ENCODE measurements around the gene PACSIN3.
"Not testable (repeated sequence)": the region's sequence is repeated elsewhere in the genome, so short reads cannot be mapped to it uniquely, and the experiment has no call there.

Gene PACSIN3

GRCh38 chr11:47215366-47215910 is 29.2 kb upstream of the PACSIN3 start:
- H3K9me3 Mint-ChIP-seq: no peaks in the 10 kb centered on the region
- peaks cover 8% of the 10 kb centered on the region for H3K27me3 Mint-ChIP-seq (ENCODE audit: low read depth, poor library complexity)
- TF ChIP-seq, protein P1, sequence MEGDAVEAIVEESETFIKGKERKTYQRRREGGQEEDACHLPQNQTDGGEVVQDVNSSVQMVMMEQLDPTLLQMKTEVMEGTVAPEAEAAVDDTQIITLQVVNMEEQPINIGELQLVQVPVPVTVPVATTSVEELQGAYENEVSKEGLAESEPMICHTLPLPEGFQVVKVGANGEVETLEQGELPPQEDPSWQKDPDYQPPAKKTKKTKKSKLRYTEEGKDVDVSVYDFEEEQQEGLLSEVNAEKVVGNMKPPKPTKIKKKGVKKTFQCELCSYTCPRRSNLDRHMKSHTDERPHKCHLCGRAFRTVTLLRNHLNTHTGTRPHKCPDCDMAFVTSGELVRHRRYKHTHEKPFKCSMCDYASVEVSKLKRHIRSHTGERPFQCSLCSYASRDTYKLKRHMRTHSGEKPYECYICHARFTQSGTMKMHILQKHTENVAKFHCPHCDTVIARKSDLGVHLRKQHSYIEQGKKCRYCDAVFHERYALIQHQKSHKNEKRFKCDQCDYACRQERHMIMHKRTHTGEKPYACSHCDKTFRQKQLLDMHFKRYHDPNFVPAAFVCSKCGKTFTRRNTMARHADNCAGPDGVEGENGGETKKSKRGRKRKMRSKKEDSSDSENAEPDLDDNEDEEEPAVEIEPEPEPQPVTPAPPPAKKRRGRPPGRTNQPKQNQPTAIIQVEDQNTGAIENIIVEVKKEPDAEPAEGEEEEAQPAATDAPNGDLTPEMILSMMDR (IDR thresholded peaks at IDR 0.05): no peak
- DNase-seq: peak; percentile 14
- peaks cover 29% of the 10 kb centered on the region for H3K36me3 Mint-ChIP-seq (ENCODE audit: low read depth)
- H3K27ac Mint-ChIP-seq: peak overlapping the region; percentile 77
- H3K4me1 Mint-ChIP-seq: peaks cover 40% of the 10 kb centered on the region
- peak overlapping the region; percentile 87 for H3K4me3 Mint-ChIP-seq

DNA sequence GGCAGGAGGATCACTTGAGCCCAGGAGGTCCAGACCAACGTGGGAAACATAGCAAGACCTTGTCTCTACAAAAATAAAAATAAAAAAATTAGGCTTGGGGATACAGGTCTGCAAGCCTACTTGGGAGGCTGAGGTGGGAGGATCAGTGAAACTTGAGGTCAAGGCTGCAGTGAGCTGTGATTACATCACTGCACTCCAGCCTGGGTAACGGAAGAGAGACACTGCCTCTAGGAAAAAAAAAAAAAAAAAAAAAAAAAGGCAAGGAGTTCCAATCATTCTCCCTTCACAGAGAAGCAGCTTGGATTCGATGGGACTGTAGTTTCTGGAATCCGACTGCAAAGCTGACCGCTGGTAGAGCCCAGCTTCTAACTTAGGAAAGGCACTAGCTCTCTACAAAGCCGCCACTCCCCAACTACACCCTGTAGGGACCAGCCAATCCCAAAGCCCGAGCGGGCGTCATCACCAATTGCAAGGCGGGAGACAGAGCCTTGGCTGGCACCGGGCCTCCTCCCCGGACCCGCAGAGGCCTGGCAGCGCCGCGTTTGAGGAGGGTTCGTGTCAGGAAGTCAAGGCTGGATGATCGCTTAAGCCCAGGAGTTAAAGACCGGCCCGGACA is 27.8 kb upstream of the PACSIN3 start:
- H3K27me3 Mint-ChIP-seq (ENCODE audit: low read depth, poor library complexity): peaks cover 4% of the 10 kb centered on the region
- H3K36me3 Mint-ChIP-seq (ENCODE audit: low read depth): peaks cover 17% of the 10 kb centered on the region
- no peaks in the 10 kb centered on the region for H3K9me3 Mint-ChIP-seq
- H3K4me1 Mint-ChIP-seq: peaks cover 34% of the 10 kb centered on the region
- DNase-seq: no peak
- peak overlapping the region; percentile 16 for H3K27ac Mint-ChIP-seq
- peak overlapping the region; percentile 79 for H3K4me3 Mint-ChIP-seq
- TF ChIP-seq, protein P1 (IDR thresholded peaks at IDR 0.05): no peak

DNA sequence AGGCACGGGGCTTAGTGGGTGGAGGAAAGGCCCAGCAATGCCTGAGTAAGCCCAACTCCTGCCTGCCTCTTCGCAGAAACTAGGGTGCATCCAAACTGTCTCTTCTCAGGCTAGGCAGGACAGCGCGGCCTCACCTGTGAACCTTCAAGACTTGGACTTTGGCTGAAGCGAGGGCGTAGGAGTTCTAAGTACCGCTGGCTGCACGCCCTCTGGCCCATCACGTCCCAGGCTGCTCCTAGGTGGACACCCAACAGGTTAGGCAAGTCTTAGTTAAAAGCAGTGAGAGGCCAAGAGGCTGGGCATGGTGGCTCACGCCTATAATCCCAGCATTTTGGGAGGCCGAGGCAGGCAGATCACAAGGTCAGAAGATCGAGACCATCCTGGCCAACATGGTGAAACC is 26.7 kb upstream of the PACSIN3 start:
- no peak overlapping the region for H3K27ac Mint-ChIP-seq
- peaks cover 4% of the 10 kb centered on the region for H3K27me3 Mint-ChIP-seq (ENCODE audit: low read depth, poor library complexity)
- peaks cover 26% of the 10 kb centered on the region for H3K4me1 Mint-ChIP-seq
- no peaks in the 10 kb centered on the region for H3K9me3 Mint-ChIP-seq
- H3K4me3 Mint-ChIP-seq: no peak overlapping the region
- DNase-seq: no peak
- TF ChIP-seq, protein P1 (IDR thresholded peaks at IDR 0.05): no peak
- peaks cover 9% of the 10 kb centered on the region for H3K36me3 Mint-ChIP-seq (ENCODE audit: low read depth)

GRCh38 chr11:47208628-47209027 is 22.4 kb upstream of the PACSIN3 start:
- Mint-ChIP-seq H3K4me3 (no peak overlapping the region), H3K9me3 (no peaks in the 10 kb centered on the region), H3K36me3 (ENCODE audit: low read depth) (no peaks in the 10 kb centered on the region), H3K4me1 (no peaks in the 10 kb centered on the region), H3K27me3 (ENCODE audit: low read depth, poor library complexity) (peaks cover 6% of the 10 kb centered on the region), H3K27ac (no peak overlapping the region)
- DNase-seq: no peak
- TF ChIP-seq, protein P1 (IDR thresholded peaks at IDR 0.05): no peak

DNA sequence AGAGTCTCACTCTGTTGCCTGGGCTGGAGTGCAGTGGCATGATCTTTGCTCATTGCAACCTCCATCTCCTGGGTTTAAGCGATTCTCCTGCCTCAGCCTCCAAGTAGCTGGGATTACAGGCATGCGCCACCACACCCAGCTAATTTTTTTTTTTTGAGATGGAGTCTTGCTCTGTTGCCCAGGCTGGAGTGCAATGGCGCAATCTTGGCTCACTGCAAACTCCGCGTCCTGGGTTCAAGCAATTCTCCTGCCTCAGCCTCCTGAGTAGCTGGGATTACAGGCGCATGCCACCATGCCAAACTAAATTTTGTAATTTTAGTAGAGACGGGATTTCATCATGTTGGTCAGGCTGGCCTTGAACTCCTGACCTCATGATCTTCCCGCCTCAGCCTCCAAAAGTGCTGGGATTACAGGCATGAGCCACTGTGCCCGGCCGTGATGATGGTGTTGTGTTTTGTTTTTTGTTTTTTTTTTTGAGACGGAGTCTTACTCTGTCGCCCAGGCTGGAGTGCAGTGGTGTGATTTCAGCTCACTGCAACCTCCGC is 21.8 kb upstream of the PACSIN3 start:
- not testable (repeated sequence) for H3K36me3 Mint-ChIP-seq (ENCODE audit: low read depth); DNase-seq

GRCh38 chr11:47207459-47207858 is 21.2 kb upstream of the PACSIN3 start:
- Mint-ChIP-seq H3K4me1 (no peaks in the 10 kb centered on the region), H3K4me3 (no peak overlapping the region), H3K27me3 (ENCODE audit: low read depth, poor library complexity) (peaks cover 6% of the 10 kb centered on the region), H3K36me3 (ENCODE audit: low read depth) (no peaks in the 10 kb centered on the region), H3K27ac (no peak overlapping the region), H3K9me3 (no peaks in the 10 kb centered on the region)
- TF ChIP-seq, protein P1 (IDR thresholded peaks at IDR 0.05): no peak
- no peak for DNase-seq

More for the DNA sequence above, 21.8 kb upstream of the PACSIN3 start:
- not testable (repeated sequence) for H3K27ac Mint-ChIP-seq; H3K4me3 Mint-ChIP-seq; H3K9me3 Mint-ChIP-seq; H3K4me1 Mint-ChIP-seq; H3K27me3 Mint-ChIP-seq (ENCODE audit: low read depth, poor library complexity)

- not testable (repeated sequence) for H3K36me3 Mint-ChIP-seq (ENCODE audit: low read depth); H3K4me3 Mint-ChIP-seq; H3K27me3 Mint-ChIP-seq (ENCODE audit: low read depth, poor library complexity); DNase-seq; H3K4me1 Mint-ChIP-seq; H3K9me3 Mint-ChIP-seq
- peak overlapping the region; percentile 20 for H3K27ac Mint-ChIP-seq
Measured at GRCh38 chr11:47206577-47206976, 20.3 kb upstream of the PACSIN3 start.
